ENCODE data around the gene THRB.

THRB gene

DNA sequence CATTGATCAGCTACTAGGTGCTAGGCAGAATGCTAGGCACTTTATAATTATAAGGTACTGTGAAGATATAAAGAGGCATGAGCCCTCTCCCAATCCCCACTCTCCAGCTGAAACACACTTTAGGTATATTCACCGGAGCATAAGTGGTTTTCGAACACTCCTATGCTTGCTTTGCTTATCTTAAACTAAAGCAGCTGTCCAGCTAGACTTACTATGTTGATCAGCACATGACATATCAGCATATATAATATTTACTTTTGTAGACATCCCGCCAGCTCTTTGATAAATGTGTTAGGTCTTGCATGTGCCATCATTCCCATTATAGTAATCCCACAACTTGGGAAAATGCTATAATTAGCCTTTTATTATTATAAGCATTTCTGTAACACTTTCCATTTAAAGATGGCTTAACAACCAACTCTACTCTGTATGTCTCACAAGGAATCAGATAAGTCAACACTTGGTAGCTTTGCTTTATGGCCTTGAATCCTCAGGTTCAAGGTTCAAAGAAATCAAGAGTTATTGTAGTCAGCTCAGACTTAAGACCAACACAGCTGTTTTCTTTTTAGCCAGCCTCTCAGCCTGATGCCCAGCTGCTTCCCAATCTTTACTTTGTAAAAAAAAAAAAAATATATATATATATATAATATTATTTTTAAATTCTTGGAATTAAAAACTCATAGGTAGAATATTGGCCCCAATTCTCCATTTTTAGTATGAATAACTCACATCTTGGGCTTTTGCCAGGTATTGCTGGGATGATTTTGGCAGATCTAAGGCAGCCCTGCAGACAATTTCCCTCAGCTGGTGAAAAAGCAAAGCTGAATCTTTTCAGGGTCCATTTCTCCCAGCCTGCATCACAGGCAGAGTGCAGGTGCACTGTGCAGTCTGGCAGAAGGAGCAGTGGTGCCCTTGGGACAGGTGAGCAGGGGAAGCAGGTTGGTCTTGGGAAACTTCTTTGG, 104.2 kb downstream of the THRB start:
- Histone ChIP-seq H3K4me3 (ENCODE audit: low read depth, low read length) (no peak overlapping the region), H3K4me1 (no peaks in the 10 kb centered on the region)

DNA sequence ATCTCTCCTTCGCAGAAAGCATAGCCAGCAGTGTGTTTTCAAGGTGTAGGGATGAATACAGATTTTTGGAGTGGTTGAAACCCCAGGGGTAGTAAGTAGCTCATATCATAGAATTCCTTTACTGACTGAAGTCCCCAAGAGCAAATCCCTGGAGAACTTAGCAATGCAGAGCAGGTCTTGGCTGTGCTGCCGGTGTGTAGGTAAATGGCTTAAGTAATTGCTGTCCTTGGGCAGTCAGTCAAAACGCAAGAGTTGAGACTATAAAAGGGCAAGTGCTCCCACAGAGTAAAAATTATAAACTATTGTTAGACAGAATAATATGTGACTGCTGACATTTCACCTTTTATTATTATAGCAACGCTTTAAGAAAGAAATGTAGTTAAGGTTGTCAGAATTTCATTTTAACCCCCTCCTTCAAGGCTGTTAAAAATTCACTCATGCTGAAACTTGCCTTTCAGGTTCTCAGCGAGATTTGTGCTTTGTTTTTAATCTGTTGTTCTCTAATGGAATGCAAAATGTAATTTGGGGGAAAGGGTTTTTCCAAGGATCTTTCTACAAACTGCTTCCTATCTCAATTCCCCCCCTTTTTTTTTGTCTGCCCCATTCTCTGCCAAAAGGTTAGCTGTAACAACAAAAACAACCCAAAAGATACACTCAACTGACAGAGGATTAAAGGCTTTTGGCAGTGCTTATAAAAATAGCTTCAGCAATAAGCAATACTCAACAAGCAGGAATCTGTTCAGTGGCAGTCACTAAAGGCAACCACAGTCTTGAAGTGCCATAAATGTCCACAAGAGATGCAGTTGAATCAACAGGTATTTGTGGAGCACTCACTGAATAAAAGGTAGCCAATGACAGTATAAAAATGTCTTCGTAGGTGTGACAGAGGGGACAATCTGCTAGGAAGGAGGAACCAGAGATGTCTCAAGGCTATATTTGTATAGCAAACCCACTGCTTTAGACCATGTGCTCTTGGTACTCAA, 105.3 kb downstream of the THRB start:
- no peak overlapping the region for H3K4me3 ChIP-seq (ENCODE audit: low read depth, low read length)
- H3K27me3 ChIP-seq: no peaks in the 10 kb centered on the region
- no peak for DNase-seq
- no peaks in the 10 kb centered on the region for H3K36me3 ChIP-seq
- TF ChIP-seq, protein P1, sequence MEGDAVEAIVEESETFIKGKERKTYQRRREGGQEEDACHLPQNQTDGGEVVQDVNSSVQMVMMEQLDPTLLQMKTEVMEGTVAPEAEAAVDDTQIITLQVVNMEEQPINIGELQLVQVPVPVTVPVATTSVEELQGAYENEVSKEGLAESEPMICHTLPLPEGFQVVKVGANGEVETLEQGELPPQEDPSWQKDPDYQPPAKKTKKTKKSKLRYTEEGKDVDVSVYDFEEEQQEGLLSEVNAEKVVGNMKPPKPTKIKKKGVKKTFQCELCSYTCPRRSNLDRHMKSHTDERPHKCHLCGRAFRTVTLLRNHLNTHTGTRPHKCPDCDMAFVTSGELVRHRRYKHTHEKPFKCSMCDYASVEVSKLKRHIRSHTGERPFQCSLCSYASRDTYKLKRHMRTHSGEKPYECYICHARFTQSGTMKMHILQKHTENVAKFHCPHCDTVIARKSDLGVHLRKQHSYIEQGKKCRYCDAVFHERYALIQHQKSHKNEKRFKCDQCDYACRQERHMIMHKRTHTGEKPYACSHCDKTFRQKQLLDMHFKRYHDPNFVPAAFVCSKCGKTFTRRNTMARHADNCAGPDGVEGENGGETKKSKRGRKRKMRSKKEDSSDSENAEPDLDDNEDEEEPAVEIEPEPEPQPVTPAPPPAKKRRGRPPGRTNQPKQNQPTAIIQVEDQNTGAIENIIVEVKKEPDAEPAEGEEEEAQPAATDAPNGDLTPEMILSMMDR (IDR thresholded peaks at IDR 0.05; ENCODE audit: low read depth, low read length): no peak
- no peaks in the 10 kb centered on the region for H3K4me1 ChIP-seq
- no peaks in the 10 kb centered on the region for H3K9me3 ChIP-seq

More for the DNA sequence above, 104.2 kb downstream of the THRB start:
- Histone ChIP-seq H3K9me3 (no peaks in the 10 kb centered on the region), H3K36me3 (no peaks in the 10 kb centered on the region), H3K27me3 (no peaks in the 10 kb centered on the region)
- no peak for DNase-seq
- TF ChIP-seq, protein P1 (IDR thresholded peaks at IDR 0.05; ENCODE audit: low read depth, low read length): no peak

DNA sequence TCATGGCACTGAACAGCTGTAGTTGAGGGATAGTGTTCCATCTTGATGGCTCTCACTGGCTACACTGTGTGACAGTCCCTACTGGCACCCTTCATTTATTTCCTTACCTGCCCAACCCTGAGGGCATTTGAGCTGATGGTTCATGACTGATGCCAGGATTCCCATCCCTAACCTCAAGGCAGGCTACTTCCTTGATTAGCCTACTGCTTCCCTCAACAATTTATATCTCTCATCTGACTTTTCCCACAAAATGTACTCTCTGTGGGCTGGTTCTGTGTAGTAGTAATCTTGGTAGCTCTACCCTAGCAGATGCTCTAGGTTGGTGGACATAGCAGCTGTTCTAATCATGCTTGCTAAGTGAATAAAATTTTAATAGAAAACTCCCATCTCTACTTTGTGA, 106.0 kb downstream of the THRB start:
- H3K4me1 ChIP-seq: no peaks in the 10 kb centered on the region
- no peak for DNase-seq

DNA sequence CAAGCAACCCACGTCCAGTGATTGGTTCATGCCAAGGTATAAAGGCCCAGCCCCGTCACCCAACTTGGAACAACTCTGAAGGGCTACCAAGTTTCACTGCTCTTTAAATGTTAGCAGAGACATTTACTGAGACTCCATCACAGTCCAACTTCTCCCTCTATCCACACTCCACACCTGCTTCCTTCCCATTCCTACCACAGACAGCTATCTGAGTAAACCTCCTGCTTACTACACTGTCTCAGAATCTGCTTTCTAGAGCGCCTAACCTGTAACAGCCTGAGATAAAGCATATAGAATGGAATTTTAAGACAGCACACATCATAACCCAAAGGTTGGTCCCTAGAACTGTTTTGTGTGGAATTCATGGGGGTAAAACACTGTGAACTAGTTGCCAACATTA, 106.5 kb downstream of the THRB start:
- H3K27me3 ChIP-seq: no peaks in the 10 kb centered on the region
- H3K36me3 ChIP-seq: no peaks in the 10 kb centered on the region
- no peaks in the 10 kb centered on the region for H3K4me1 ChIP-seq
- DNase-seq: no peak
- no peak overlapping the region for H3K4me3 ChIP-seq (ENCODE audit: low read depth, low read length)
- no peaks in the 10 kb centered on the region for H3K9me3 ChIP-seq
- TF ChIP-seq, protein P1 (IDR thresholded peaks at IDR 0.05; ENCODE audit: low read depth, low read length): no peak

More for the DNA sequence above, 106.0 kb downstream of the THRB start:
- Histone ChIP-seq H3K36me3 (no peaks in the 10 kb centered on the region), H3K4me3 (ENCODE audit: low read depth, low read length) (no peak overlapping the region), H3K27me3 (no peaks in the 10 kb centered on the region), H3K9me3 (no peaks in the 10 kb centered on the region)
- TF ChIP-seq, protein P1 (IDR thresholded peaks at IDR 0.05; ENCODE audit: low read depth, low read length): no peak

DNA sequence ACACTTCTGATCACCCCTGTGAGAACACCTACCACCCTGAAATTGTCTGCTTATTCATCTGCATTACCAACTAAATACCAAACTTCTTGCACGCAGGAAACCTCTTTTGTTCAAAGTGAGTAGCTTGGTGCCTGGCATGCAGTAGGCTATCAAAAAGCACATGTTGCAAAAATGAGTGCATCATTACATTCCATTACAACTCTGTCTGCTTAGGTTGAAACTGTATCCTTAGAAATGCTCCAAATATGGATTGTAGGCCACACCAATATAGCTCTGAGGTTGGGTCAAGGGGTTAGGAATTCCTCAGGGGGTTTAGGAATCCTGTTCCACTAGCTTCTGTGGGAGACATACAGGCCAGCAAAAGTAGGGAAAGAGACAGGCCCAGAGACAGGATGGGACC, 107.2 kb downstream of the THRB start:
- DNase-seq: no peak
- H3K27me3 ChIP-seq: no peaks in the 10 kb centered on the region
- H3K36me3 ChIP-seq: no peaks in the 10 kb centered on the region
- H3K4me1 ChIP-seq: no peaks in the 10 kb centered on the region
- no peak overlapping the region for H3K4me3 ChIP-seq (ENCODE audit: low read depth, low read length)
- no peaks in the 10 kb centered on the region for H3K9me3 ChIP-seq
- TF ChIP-seq, protein P1 (IDR thresholded peaks at IDR 0.05; ENCODE audit: low read depth, low read length): no peak

All from BE2C (cell line).